ENCODE results near the gene PRSS36.

DNA sequence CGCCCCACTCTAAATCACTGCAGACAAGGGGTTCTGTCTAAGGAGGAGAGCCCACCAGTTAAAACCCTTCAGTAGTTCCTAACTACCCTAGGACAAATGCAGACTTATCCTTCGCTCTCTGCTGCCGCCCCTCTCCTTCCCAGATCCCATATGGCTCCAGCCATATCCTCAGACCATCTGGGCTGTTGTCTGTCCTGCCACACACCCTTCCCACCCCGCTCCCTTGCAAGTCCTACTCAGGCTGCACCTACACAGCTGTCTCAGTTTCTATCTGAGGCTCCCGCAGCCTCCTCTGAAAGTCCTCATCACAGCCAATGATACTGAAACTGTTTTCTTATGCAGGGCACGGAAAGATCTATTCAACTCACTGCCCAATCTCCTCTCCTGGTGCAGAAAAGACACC lies 42.4 kb downstream of the PRSS36 start:
- TF ChIP-seq CTCF (IDR thresholded peaks at IDR 0.05; ENCODE audit: low read depth, low read length, missing input control) (no peak), SP1 (IDR thresholded peaks at IDR 0.05) (no peak)
- TF ChIP-seq, protein P1, sequence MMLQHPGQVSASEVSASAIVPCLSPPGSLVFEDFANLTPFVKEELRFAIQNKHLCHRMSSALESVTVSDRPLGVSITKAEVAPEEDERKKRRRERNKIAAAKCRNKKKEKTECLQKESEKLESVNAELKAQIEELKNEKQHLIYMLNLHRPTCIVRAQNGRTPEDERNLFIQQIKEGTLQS (IDR thresholded peaks at IDR 0.05), result no peak

All from liver (tissue), 3 donors.